ENCODE results near the gene TBC1D22A.

The TBC1D22A gene

GRCh38 chr22:47013861-47014635 is 251.6 kb downstream of the TBC1D22A start:
- no peak for DNase-seq (ENCODE audit: low spot score)

DNA sequence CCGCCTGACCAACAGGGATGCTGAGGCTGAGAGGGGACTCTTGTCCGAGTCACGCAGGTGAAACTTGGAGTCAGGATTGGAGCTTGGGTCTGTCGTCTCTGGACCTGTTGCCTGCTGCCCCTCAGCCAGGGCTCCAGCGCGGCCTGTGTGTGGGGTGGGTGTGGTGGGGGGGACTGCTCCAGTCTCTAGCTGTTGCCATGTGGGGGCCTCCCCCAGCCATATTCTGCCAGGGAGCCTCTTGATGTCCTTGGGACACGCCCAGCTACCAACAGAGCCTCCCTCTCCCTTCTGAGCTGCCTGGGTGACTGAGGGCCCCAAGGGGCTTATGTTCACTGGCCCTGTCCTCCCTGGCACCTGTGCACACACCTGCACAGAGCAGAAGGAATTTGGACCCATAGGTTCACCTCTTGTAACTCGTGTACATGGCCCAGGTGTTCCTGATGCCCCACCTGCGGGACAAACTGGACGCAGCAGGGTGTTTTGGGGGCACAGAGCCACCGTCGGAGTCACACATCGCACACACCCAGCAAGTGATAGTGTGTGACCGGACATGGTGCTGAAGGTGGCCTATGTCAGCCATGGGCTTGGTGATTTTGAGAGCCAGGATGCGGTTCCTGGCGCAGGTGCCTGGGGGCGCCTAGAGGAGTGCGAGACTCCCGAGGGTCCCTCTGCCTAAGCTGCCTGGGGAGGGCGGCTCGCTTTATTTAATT is 252.3 kb downstream of the TBC1D22A start:
- no peak for DNase-seq (ENCODE audit: low spot score)

GRCh38 chr22:47015589-47016178 is 253.2 kb downstream of the TBC1D22A start:
- DNase-seq (ENCODE audit: low spot score), result no peak

DNA sequence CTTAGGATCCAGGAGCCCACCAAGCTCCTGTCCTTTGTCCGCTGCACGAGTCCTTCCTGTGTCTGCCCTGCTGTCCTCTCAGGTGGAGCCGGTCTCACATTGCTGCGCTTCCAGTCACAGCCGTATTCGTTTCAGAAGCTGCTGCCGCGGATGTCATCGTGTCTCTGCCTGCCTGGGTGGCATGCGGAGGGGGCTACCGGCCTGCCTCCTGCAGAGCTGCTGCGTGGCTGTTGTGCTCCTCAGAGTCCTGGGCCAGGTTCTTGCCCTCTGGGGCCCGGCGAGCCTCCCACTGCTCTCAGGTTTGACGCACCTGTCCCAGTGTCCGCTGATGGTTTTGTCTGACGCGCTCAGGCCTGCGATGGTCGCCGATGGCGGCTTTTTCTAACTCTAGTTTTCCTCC is 254.2 kb downstream of the TBC1D22A start:
- DNase-seq (ENCODE audit: low spot score), result no peak

- DNase-seq (ENCODE audit: low spot score), result no peak
These were observed 254.8 kb downstream of the TBC1D22A start for GRCh38 chr22:47017245-47017644.

DNA sequence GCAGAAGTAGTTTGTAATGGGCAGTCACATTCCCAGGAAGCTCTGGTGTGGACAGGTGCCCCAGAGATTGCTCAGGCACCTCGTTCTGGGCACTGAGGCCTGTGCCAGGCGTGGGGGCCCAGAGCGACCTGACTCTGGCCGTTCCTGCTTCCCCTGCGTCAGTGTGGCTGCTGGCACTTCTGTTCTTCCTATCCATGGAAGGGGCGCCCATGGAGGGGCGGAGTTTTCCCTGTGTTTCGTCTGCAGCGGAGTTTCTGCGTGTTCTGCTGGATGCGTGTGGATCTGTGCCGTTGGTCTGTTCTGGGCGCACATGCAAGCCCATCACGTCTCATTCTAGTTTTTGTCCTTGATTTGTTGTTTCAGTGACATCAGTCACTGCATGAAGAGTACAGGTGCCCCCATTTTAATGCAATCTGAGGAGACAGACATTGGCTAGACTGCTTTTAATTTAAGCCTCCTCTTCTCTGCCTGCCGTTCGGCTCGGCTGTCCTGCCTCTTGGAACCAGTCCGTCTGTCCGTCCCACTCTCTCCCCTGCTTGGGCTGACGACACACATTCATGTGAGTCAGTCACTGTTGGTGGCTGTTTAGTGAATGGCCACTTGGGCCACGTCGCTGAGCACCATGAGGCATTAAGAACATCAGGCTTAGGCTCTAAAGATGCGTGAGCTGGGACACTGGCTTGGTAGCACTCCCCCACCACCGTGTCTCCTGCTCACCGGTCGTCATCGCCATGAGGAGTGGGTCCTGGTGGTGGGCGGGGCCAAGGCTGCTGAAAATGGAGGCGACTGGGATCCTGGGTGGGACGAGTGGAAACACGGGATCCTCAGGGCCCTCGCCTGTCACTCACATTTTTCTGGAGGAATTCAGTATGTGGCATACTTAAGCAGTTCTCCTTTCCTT is 255.8 kb downstream of the TBC1D22A start:
- no peak for DNase-seq (ENCODE audit: low spot score)

DNA sequence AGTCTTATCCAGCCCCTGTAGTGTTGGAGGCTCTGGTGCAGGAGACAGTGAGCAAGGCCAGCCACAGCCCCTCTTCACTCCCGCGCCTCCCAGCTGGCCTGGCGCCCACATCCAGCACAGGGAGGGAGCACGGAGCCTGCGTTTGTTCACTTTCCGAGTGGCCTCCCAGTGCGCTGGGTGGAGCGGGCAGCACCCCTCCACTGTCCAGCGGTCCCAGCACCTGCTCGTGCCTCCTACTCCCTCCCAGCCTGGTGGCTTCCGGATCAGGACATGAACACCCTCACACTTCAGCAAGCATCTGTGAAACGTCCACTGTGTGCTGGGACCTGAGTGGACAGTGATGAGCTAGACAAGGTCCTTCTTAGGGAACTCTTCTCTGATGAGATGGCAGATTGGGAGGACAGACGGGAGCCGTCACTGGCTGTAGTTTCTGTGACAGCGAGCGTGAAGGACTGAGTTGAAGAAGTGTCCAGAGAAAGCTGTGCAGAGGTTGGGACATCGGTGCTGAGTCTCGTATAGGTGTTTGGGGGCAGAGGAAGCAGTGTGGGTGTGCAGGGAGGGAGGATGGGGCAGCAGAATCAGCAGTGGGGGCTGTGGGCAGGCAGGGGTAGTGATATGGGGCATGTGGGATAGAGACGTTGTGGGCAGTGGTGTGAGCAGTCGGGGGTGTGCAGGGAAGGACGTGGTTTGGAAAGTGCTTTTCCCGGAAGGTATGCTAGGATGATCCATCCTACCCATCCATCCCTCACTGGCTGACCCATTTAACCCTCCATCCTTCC is 256.8 kb downstream of the TBC1D22A start:
- DNase-seq (ENCODE audit: low spot score), result no peak

- no peak for DNase-seq (ENCODE audit: low spot score)
These were observed 257.7 kb downstream of the TBC1D22A start for GRCh38 chr22:47020166-47020565.

GRCh38 chr22:47021371-47022074 is 259.1 kb downstream of the TBC1D22A start:
- no peak for DNase-seq (ENCODE audit: low spot score)

DNA sequence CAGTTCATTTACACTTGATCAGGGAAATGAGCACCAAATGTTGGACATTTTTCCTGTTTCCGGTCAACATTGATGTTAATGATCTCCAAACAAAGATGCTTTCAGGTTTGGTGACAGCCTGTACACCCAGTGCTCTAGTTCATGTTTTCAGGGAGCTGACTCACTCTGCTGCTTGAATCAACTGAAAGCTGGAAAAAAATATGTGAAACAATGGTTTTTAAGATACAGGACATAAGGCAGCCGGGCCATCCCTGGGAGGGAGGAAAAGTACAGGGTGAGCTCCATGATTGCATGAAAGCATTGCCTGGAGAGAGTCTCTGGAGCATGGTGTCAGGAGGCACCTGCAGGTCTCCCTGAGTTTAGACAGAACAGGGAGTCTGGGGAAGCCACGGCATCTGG is 259.6 kb downstream of the TBC1D22A start:
- DNase-seq (ENCODE audit: low spot score), result no peak

DNA sequence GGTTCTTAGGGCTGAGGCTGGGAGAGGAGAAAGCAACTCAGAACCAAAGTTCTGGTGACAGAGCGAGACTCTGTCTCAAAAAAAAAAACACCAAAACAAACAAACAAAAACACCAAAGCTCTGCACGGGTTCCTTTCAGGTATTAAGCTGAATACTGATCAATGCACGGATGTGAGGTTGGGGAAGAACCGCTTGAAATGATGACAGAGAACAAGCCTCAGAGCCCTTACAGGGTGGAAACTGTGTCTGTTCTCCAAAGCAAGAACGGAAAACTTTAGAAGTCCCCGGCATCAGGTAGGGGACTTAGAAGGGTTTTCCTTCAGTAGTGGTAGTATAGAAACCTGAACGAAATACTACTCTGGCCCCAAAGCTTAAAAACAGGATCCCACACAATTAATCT is 260.0 kb downstream of the TBC1D22A start:
- DNase-seq (ENCODE audit: low spot score), result no peak

- no peak for DNase-seq (ENCODE audit: low spot score)
These were observed 261.4 kb downstream of the TBC1D22A start for GRCh38 chr22:47023871-47024270.

DNA sequence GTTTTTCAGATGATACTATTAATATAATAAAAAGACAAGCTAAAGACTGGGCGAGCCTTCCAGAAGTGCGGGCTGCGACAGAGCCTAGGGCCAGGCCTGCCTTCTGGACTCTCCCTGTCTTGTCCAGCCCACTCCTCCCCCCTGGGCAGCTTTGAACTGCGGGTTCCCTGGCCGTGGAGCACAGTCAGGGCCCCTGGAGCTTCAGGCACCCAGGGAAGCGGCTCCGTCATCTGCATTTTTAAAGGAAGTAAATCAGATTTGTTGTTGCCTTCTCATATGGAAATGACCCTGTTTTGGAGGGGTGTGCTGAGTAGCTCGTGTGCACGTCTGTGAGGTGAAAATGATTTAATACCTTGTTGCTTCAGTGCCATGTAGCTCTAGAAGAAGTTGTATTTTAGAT is 265.3 kb downstream of the TBC1D22A start:
- DNase-seq (ENCODE audit: low spot score), result no peak

DNA sequence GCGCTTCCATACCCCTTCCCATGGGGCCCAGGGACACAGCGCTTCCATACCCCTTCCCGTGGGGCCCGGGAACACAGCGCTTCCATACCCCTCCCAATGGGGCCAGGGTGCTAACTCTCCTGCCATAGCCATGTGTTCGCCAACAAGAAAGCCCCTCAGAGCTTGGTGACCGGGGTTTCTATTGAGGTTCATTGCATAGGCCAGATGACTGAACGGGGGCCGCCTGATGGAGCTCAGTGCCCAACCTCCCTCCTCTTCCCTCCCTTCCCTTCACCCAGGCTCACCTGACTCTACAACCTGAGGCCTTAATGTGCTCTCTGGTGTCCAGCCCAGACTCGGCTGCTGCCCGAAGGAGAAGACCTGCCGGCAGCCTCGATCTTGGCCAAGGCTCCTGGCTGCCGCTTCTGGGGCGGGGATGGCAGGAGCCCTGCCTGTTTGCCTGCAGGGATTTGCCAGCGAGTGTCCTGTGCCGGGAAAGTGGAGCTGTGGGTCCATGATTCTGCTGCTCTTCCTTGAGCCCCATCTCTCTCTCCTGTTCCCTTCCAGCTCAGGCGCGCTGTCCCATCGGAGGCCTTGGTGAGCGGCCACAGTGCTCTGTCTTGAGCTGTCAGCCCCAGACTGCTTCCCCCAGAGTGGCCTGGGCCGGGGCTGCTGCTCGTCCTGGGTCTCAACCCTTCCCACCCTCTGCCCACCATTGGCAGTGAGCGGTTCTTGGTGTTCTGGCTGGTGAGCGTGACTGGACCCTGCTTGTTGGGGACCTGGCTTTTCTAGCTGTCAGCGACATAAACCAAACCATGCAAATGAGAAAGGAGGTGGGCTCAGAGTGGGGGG is 267.0 kb downstream of the TBC1D22A start:
- no peak for DNase-seq (ENCODE audit: low spot score)

GRCh38 chr22:47030143-47030661 is 267.8 kb downstream of the TBC1D22A start:
- DNase-seq (ENCODE audit: low spot score), result no peak

- DNase-seq (ENCODE audit: low spot score), result no peak
These were observed 268.6 kb downstream of the TBC1D22A start for GRCh38 chr22:47030881-47031627.

- no peak for DNase-seq (ENCODE audit: low spot score)
These were observed 269.1 kb downstream of the TBC1D22A start for GRCh38 chr22:47031628-47031915.

DNA sequence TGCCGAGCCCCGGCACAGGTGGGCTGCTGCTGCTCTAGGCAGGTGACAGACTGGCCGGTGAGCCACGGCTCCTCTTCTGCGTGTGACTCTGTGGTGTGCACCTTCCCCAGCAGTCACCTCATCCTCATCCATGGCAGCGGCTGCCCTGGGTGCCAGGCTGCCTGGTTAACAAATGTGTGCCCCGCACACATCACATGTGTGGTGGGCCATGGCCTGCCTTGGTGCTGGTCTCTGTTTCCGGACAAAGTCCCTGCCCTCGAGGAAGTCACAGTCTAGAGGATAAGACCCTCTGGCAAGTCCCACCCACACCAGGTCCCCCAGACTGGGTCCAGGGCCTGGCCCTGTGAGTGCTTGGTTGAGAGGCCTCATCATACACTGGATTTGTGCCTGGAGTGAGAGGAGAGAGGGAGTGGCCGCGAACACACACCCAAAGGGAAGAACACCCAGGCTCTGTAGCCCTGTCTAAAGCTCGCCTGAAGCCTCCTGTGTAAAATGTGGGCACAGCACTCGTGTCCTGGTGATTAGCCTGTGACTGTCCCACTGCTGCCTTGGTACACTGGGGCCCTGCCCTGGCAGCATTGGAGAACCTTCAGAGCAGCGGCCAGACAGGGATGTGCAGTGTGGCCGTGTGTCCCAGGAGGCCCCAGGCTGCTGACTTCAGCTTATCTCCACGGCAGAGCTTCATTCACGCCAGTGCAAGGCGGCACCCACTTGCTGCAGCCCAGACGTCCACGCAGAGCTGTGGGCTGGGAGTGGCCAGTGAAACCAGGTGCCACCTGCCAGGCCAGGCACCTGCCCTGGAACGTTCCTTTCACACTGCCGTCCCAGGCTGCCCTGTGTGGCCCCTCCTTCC is 269.9 kb downstream of the TBC1D22A start:
- DNase-seq (ENCODE audit: low spot score), result no peak

All from CD4-positive, alpha-beta T cell treated with Interleukin-2 at 100 ng/mL for 4 hours (primary cell).